HCT116 (cell line): ENCODE measurements around the gene ASPRV1. TPM values are rescaled to one million over a fixed set of nuclear protein-coding genes. Genes with fewer than 3 reads are reported as not detected.

Source experiments
- ATAC-seq: fragments of 200-7000 bp; cut with Tn5 transposase; 2 replicates; pipeline ENCODE4 v1.9.1; 2020; ENCODE audit warnings: mild to moderate bottlenecking, moderate library complexity
- BruUV-seq: library from RNA; stranded (reverse); fragments of 400-500 nt; replicated peaks from 2 replicates; lab custom pipeline; 2021; lab: Mats Ljungman, UMichigan
- CTCF ChIA-PET: fragments of 300-600 bp; sonication (Branson Sonifier 250); formaldehyde crosslinking; loops from one replicate; lab custom pipeline; 2021; ENCODE audit warnings: antibody characterized with exemption; lab: Charles Lee
- POLR2A ChIA-PET: fragments of 300-600, 350-600 bp; sonication (Branson Sonifier 250); formaldehyde crosslinking; loops from one replicate; lab custom pipeline; 2021; ENCODE audit warnings: antibody characterized with exemption; lab: Charles Lee
- RAD21 ChIA-PET, 2 experiments: fragments of 300-600 bp; sonication (Branson Sonifier 250); formaldehyde crosslinking; loops; one replicate each; lab custom pipeline; 2023; ENCODE audit warnings: low total read pairs in 2 of 2; ENCODE audit not compliant: uncharacterized antibody in 2 of 2, unreplicated experiment in 2 of 2, low non-redundant PET in 1 of 2; lab: Charles Lee
- DNase-seq: peaks from one replicate; pipeline ENCODE4 v3.0.0-alpha.2; 2010; ENCODE audit warnings: low read depth, low spot score
- H2AFZ ChIP-seq: fragments of 200-600 bp; shearing (Covaris generic), sonication (generic); 2 replicates; pipeline ENCODE4 v1.6.1; 2017; ENCODE audit warnings: low read depth, mixed run types, mixed read lengths, antibody characterized with exemption, low read length; ENCODE audit not compliant: poor library complexity, severe bottlenecking
- H3K27ac ChIP-seq: 2 replicates; pipeline ENCODE4 v1.5.1; 2012; ENCODE audit warnings: low read depth, low read length
- H3K27me3 ChIP-seq: fragments of 200-600 bp; sonication (generic); 2 replicates; pipeline ENCODE4 v1.6.1; 2016; ENCODE audit warnings: mixed run types, low read length, mixed read lengths; ENCODE audit not compliant: insufficient read depth
- H3K36me3 ChIP-seq, 2 experiments: fragments of 200-500 bp in 1 of 2; fragments of 200-600 bp in 1 of 2; sonication (Bioruptor generic) in 1 of 2; sonication (generic) in 1 of 2; 2 replicates each; pipeline versions ENCODE4 v1.5.1 to v1.6.1; 2014 to 2016; ENCODE audit warnings: low read length in 2 of 2, inconsistent platforms in 1 of 2, mixed read lengths in 1 of 2, mixed run types in 1 of 2; ENCODE audit not compliant: insufficient read depth in 2 of 2, control insufficient read depth in 1 of 2
- H3K4me1 ChIP-seq, 2 experiments: fragments of 200-600 bp in 1 of 2; sonication (generic) in 1 of 2; 2 replicates each; pipeline versions ENCODE4 v1.5.1 to v1.6.1; 2012 to 2017; ENCODE audit warnings: low read length in 2 of 2, inconsistent platforms in 1 of 2, mild to moderate bottlenecking in 1 of 2, mixed read lengths in 1 of 2, mixed run types in 1 of 2, moderate library complexity in 1 of 2; ENCODE audit not compliant: insufficient read depth in 2 of 2, control insufficient read depth in 1 of 2
- H3K4me2 ChIP-seq: fragments of 200-600 bp; sonication (generic); 2 replicates; pipeline ENCODE4 v1.6.1; 2017; ENCODE audit warnings: mixed run types, low read length, mixed read lengths
- H3K4me3 ChIP-seq, 2 experiments: fragments of 200-600 bp in 1 of 2; sonication (generic) in 1 of 2; replicated peaks in 1 of 2; 2 replicates each; pipeline ENCODE4 v1.5.1; 2011 to 2016; ENCODE audit warnings: low read length in 2 of 2, control low read depth in 1 of 2, low read depth in 1 of 2, mild to moderate bottlenecking in 1 of 2, mixed read lengths in 1 of 2, mixed run types in 1 of 2
- H3K79me2 ChIP-seq: fragments of 200-600 bp; sonication (generic); 2 replicates; pipeline ENCODE4 v1.6.1; 2017; ENCODE audit warnings: mild to moderate bottlenecking, mixed run types, low read length, moderate library complexity, mixed read lengths; ENCODE audit not compliant: insufficient read depth
- H3K9ac ChIP-seq: fragments of 200-600 bp; sonication (generic); 2 replicates; pipeline ENCODE4 v1.6.1; 2016; ENCODE audit warnings: low read length, mixed read lengths
- H3K9me2 ChIP-seq: fragments of 200-600 bp; sonication (generic), shearing (Covaris generic); 2 replicates; pipeline ENCODE4 v1.6.1; 2017; ENCODE audit warnings: mixed run types, mild to moderate bottlenecking, moderate library complexity; ENCODE audit not compliant: insufficient read depth
- H3K9me3 ChIP-seq, 2 experiments: fragments of 200-500 bp in 1 of 2; fragments of 200-600 bp in 1 of 2; sonication (Bioruptor generic) in 1 of 2; sonication (generic) in 1 of 2; 2 replicates each; pipeline ENCODE4 v1.6.1; 2014 to 2017; ENCODE audit warnings: low read length in 2 of 2, mixed read lengths in 2 of 2, inconsistent platforms in 1 of 2, low read depth in 1 of 2, mild to moderate bottlenecking in 1 of 2, mixed run types in 1 of 2, moderate library complexity in 1 of 2; ENCODE audit not compliant: control insufficient read depth in 1 of 2, insufficient read depth in 1 of 2
- H4K20me1 ChIP-seq: fragments of 200-600 bp; sonication (generic), shearing (Covaris generic); 2 replicates; pipeline ENCODE4 v1.6.1; 2017; ENCODE audit warnings: mixed run types, mild to moderate bottlenecking, moderate library complexity; ENCODE audit not compliant: insufficient read depth
- CEBPB ChIP-seq: IDR thresholded peaks from 2 replicates; pipeline ENCODE4 v1.6.1; 2012; ENCODE audit warnings: low read depth
- CTCF ChIP-seq, 3 experiments: fragments of 200-600 bp in 1 of 3; sonication (generic) in 1 of 3; IDR thresholded peaks in 2 of 3; conservative IDR thresholded peaks in 1 of 3; 2 replicates each; pipeline ENCODE4 v1.5.1; 2012 to 2017; ENCODE audit warnings: low read depth in 2 of 3, low read length in 2 of 3, antibody characterized with exemption in 1 of 3, borderline replicate concordance in 1 of 3, control low read depth in 1 of 3, mild to moderate bottlenecking in 1 of 3, mixed read lengths in 1 of 3, mixed run types in 1 of 3, moderate library complexity in 1 of 3; ENCODE audit not compliant: insufficient read depth in 1 of 3
- EZH2phosphoT487 ChIP-seq: fragments of 200-600 bp; IDR thresholded peaks from 2 replicates; pipeline ENCODE4 v1.6.1; 2018; ENCODE audit warnings: antibody characterized with exemption, borderline replicate concordance
- FOSL1 ChIP-seq: IDR thresholded peaks from 2 replicates; pipeline ENCODE4 v1.6.1; 2012; ENCODE audit warnings: low read depth
- POLR2AphosphoS5 ChIP-seq: IDR thresholded peaks from 2 replicates; pipeline ENCODE4 v1.6.1; 2011; ENCODE audit warnings: mild to moderate bottlenecking, low read depth, low read length, moderate library complexity
- REST ChIP-seq: IDR thresholded peaks from 2 replicates; pipeline ENCODE4 v1.6.1; 2012; ENCODE audit warnings: low read depth
- SIN3A ChIP-seq: IDR thresholded peaks from 2 replicates; pipeline ENCODE4 v1.6.1; 2012; ENCODE audit warnings: low read depth
- SP1 ChIP-seq: IDR thresholded peaks from 2 replicates; pipeline ENCODE4 v1.6.1; 2012; ENCODE audit warnings: low read depth
- TCF7L2 ChIP-seq: IDR thresholded peaks from 2 replicates; pipeline ENCODE4 v1.7.0; 2011; ENCODE audit warnings: borderline replicate concordance, inconsistent platforms; ENCODE audit not compliant: insufficient read depth, insufficient read length; ENCODE audit errors: extremely low read depth
- YY1 ChIP-seq: IDR thresholded peaks from 2 replicates; pipeline ENCODE4 v1.6.1; 2011; ENCODE audit warnings: low read length, low read depth, moderate library complexity, mild to moderate bottlenecking; ENCODE audit not compliant: insufficient replicate concordance; ENCODE audit errors: extremely low read depth
- ZFX ChIP-seq: fragments of 450-650 bp; IDR thresholded peaks from 2 replicates; pipeline ENCODE4 v1.6.1; 2017
- intact Hi-C: fragments of 100-400 bp; cut with micrococcal nuclease; formaldehyde crosslinking; loops from 2 replicates; pipeline ENCODE4 v1.10.0; 2022
- total RNA-seq: library from RNA; stranded (reverse); gene quantifications from one replicate; pipeline ENCODE4 v1.2.1, GENCODE V29; 2021; ENCODE audit not compliant: unreplicated experiment

ASPRV1 gene
- total RNA-seq, 1 experiment from 2014 or later, result 1.1 TPM

- Histone ChIP-seq H4K20me1 (no peaks in the 10 kb centered on the region), H3K27me3 (no peaks in the 10 kb centered on the region), H3K4me1 (peaks cover 3 to 8% of the 10 kb centered on the region in 2 experiments; a peak in 3 of 4 replicates), H3K4me2 (no peak overlapping the region), H3K79me2 (no peaks in the 10 kb centered on the region), H3K9ac (no peak overlapping the region), H3K27ac (no peak overlapping the region), H3K36me3 (no peaks in the 10 kb centered on the region), H2AFZ (no peak overlapping the region), H3K9me3 (no peaks in the 10 kb centered on the region), H3K9me2 (no peaks in the 10 kb centered on the region), H3K4me3 (no peak overlapping the region)
- ATAC-seq (no peak), DNase-seq (no peak)
- intact Hi-C loops, result no loop called here
- BruUV-seq, result no TSS peak
- ChIA-PET POLR2A (no interaction called here), CTCF (interaction anchor here (1.1 kb wide), 1 partner anchor 79 kb away, joined by 4 read pairs; no protein-coding TSS in a partner anchor), RAD21 (no interaction called here)
- no peak for TF ChIP-seq TCF7L2
- no peak for TF ChIP-seq FOSL1
- no peak for TF ChIP-seq YY1
- no peak for TF ChIP-seq ZFX
- TF ChIP-seq REST, result no peak
- no peak for TF ChIP-seq SIN3A
- no peak for TF ChIP-seq CEBPB
- TF ChIP-seq POLR2AphosphoS5, result no peak
- no peak for TF ChIP-seq CTCF (IDR thresholded peaks at IDR 0.05 in 2 of 3, conservative IDR thresholded peaks at IDR 0.05 in 1 of 3; ENCODE audit: borderline replicate concordance in 1 of 3, insufficient read depth in 1 of 3, low read depth in 2 of 3, low read length in 2 of 3)
- no peak for TF ChIP-seq SP1
- no peak for TF ChIP-seq EZH2phosphoT487
Measured at GRCh38 chr2:70005216-70005615, 43.8 kb upstream of the ASPRV1 start.
